Hepatic stellate cell (primary cell): Measurements from ENCODE around the gene ZFHX3.

Experiments used
- DNase-seq: peaks from one replicate; pipeline ENCODE4 v3.0.0; 2011; ENCODE audit warnings: low spot score

Gene ZFHX3

GRCh38 chr16:73037331-73037745 is 10.6 kb downstream of the ZFHX3 start:
- DNase-seq = no peak

- no peak for DNase-seq
Observed at GRCh38 chr16:73036074-73036826, 11.7 kb downstream of the ZFHX3 start.

- DNase-seq = no peak
Observed at GRCh38 chr16:73034374-73034773, 13.6 kb downstream of the ZFHX3 start.

DNA sequence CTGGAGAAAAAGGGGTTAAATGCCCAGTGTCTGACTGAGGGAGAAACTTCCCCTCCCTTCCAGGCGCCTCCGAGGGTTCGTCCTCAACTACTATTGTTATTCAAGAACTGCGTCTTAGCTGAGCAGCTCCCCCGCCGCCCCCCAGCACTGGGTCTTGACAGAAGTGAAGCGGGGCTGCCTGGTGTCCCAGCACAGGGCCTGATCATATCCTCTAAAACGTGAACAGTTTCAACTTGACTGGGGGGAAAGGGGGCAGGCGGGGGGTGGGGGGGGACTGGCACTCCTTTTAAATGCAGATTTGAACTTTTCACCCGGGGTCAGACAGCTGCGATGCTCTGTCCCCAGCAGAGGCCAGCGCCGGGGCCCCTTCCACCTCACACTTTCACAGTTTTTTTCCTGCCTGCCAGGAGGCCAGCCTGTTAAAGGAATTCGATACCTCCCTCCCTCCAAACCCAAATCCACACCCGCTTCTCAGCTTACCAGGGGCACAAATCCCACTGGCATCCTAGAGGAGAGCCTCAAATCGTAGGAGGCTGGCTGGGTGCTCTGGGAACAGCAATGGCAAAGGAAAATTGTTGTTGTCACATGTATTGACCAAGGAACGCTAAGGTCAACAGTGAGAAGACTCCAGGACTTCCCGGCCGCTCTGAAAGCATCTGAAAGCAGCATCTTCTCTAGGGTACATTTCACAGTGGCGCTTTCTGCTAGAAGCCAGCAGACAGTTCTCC is 14.5 kb downstream of the ZFHX3 start:
- no peak for DNase-seq

GRCh38 chr16:73032541-73033270 is 15.2 kb downstream of the ZFHX3 start:
- DNase-seq = no peak

- no peak for DNase-seq
Observed at GRCh38 chr16:73031984-73032383, 15.9 kb downstream of the ZFHX3 start.

- no peak for DNase-seq
Observed at GRCh38 chr16:73031155-73031866, 16.6 kb downstream of the ZFHX3 start.

- no peak for DNase-seq
Observed at GRCh38 chr16:73028721-73029361, 19.1 kb downstream of the ZFHX3 start.

- no peak for DNase-seq
Observed at GRCh38 chr16:73028263-73028662, 19.7 kb downstream of the ZFHX3 start.

- no peak for DNase-seq
Observed at GRCh38 chr16:73027685-73028111, 20.2 kb downstream of the ZFHX3 start.

- DNase-seq = no peak
Observed at GRCh38 chr16:73026754-73027684, 20.9 kb downstream of the ZFHX3 start.

- no peak for DNase-seq
Observed at GRCh38 chr16:73025856-73026210, 22.1 kb downstream of the ZFHX3 start.

DNA sequence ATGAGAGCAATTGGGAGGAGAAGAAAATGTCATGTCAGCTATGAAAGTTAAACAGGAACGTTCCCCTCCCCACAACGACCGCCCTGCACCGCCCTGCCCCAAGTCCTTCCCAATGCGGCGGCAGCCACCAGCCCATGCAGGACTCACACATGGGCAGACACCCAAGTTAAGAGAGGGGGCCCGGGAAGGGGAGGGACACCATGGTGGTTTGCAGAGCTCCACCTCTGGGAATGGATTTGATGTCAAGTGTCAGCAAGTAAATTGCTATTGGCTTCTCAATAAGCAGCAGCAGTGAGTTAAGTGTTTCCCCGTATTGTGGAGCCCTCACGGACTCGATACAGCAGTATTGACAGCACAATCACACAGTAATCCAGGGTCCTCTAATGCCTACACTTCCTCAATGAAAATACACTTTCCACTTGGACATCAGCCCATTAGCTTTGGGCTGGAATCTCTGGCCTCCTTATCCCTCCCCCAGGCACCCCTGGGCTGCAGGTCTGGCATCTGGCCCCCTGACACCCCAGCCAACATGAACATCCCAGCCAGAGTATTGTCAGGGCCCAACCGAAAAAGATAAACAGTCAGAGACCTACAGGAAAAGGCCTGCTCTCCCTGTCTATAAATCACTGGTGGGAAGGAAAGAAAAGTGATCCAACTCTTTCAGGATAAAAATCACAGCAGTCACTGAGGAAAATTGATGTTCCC is 22.6 kb downstream of the ZFHX3 start:
- DNase-seq = no peak

GRCh38 chr16:73024571-73025105 is 23.3 kb downstream of the ZFHX3 start:
- DNase-seq = no peak

DNA sequence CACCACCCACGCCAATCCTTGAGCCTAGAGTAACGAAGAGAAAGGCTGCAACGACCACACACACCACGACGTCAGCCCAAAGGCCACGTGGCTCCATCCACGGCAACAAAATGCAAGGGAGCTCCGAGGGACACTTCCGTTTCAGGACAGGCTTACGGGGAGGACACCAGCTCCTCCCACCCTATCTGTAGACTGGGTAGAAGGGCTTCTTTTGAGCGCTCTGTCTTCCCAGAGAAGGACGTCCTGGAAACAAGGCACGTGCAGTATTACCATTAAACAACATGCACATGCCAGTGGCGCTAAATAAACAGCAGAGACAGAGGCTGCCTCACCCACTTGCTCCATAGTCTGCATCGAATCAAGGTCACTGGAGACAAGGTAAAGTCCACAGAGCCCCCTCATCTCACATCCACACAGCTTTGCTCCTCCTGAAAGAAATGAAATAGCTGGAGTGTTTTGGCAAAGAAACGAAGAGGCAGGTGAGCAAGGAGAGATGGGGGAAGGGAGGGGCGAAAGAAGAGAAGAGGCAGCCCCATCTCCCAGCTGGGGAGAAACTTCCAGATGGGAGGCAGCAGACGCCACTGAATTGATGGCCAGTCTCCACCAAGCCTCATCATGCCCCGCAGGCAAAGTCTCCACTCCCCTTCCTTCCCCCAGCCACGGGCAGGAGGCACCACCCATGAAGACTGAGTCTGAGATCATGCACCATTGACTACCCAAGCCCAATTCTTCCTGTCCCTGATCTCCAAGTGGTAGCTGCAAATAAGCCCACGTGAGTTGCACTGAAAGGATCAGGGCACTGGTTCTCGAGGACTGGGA is 24.0 kb downstream of the ZFHX3 start:
- DNase-seq = no peak

- no peak for DNase-seq
Observed at GRCh38 chr16:73023320-73023719, 24.6 kb downstream of the ZFHX3 start.

DNA sequence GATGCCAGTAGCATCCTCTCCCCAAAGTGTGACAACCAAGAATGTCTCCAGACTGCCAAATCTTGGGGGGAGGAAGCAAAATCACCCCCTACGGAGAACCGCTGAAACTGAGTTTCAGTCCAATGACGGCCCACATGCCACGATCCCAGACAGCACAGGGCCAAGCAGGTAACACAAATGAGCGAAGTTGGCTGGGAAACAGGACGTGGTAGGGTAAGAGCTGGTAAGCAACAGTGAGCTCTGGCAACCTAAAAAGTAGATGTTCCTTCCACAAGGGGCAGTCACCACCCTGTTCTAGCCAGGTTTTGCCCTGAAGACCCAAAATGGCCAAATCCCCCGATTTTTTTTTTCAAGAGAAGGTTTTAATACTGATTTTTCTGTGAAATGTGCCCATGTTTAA is 25.4 kb downstream of the ZFHX3 start:
- no peak for DNase-seq

DNA sequence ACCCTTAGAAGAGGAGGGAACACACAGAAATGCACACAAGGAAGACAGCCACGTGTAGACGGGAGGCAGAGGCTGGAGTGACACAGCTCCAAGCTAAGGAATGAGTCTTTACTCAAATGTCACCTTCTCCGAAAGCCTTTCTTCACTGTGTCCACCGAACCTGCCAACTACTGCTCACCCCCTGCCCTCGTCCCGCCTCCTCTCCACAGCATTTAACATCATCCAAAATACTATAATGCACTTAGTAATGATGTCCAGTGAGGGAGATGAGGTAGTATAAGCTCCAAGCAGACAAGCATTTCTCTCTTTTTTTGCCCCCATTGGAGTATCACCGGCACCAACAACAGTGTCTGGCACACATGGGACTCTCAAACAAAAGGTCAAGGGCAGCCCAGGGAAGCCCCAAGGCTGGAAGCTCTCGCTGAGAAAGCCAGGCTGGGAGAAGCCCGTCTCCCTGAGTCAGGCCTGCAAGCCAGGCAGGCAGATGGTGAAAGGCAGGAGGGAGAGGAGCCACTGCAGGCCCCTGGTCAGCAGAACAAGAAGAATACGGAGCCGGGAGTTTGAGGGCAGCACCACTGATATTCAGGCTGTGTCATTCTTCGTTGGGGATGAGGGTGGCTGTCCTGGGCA is 25.9 kb downstream of the ZFHX3 start:
- DNase-seq = no peak
